ENCODE measurements around the gene PIK3CD. TPM values are rescaled to one million over a fixed set of nuclear protein-coding genes. Genes with fewer than 3 reads are reported as not detected.

The PIK3CD gene
- total and polyA plus RNA-seq, 2 of the 8 experiments (the other 6 are each of a cell fraction or from before 2014, with no cell fraction given), result 20.6 to 24.1 TPM

GRCh38 chr1:9714257-9714718 lies 62.8 kb downstream of the PIK3CD start (continued):
- TF ChIP-seq EP300 (IDR thresholded peaks at IDR 0.05; ENCODE audit: borderline replicate concordance in 1 of 2, low read depth in 2 of 2, low read length in 2 of 2), result peak in 1 of 2 experiments; percentile 95; a peak in 1 of 3 replicates
- no peak for TF ChIP-seq FOSL1 (IDR thresholded peaks at IDR 0.05; ENCODE audit: insufficient read depth, low read depth, low read length)
- no peak for TF ChIP-seq KDM1A (IDR thresholded peaks at IDR 0.05; ENCODE audit: borderline replicate concordance, low read length)
- no peak for TF ChIP-seq ASH2L (IDR thresholded peaks at IDR 0.05; ENCODE audit: low read length)
- no peak for TF ChIP-seq KDM4A (IDR thresholded peaks at IDR 0.05; ENCODE audit: low read depth, low read length, severe bottlenecking)
- no peak for TF ChIP-seq MAFK (IDR thresholded peaks at IDR 0.05; ENCODE audit: low read depth, low read length)
- TF ChIP-seq NANOG (IDR thresholded peaks at IDR 0.05; ENCODE audit: insufficient read depth, low read depth, low read length, poor library complexity, severe bottlenecking), result peak; percentile 15
- peak; percentile 68; the same call in 1 of the 2 replicates for TF ChIP-seq POLR2AphosphoS5 (IDR thresholded peaks at IDR 0.05; ENCODE audit: low read depth, low read length)
- TF ChIP-seq SIN3A (conservative IDR thresholded peaks at IDR 0.05 in 1 of 2, IDR thresholded peaks at IDR 0.05 in 1 of 2; ENCODE audit: low read depth in 1 of 2, low read length in 2 of 2), result peak; percentile 92
- TF ChIP-seq HDAC2 (IDR thresholded peaks at IDR 0.05; ENCODE audit: borderline replicate concordance in 1 of 2, low read depth in 2 of 2, low read length in 2 of 2), result peak in 1 of 2 experiments; percentile 87; a peak in 1 of 4 replicates
- TF ChIP-seq, protein P1, sequence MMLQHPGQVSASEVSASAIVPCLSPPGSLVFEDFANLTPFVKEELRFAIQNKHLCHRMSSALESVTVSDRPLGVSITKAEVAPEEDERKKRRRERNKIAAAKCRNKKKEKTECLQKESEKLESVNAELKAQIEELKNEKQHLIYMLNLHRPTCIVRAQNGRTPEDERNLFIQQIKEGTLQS (IDR thresholded peaks at IDR 0.05; ENCODE audit: insufficient read depth, low read depth, low read length), result no peak
- TF ChIP-seq GTF2F1 (IDR thresholded peaks at IDR 0.05; ENCODE audit: borderline replicate concordance, low read depth, low read length), result no peak
- TF ChIP-seq MAX (IDR thresholded peaks at IDR 0.05), result peak; percentile 39; the same call in 1 of the 2 replicates
- TF ChIP-seq SRF (IDR thresholded peaks at IDR 0.05; ENCODE audit: low read depth, low read length), result no peak
- peak; percentile 89 for TF ChIP-seq SAP30 (IDR thresholded peaks at IDR 0.05; ENCODE audit: insufficient read depth, insufficient replicate concordance, low read length)

Measured in H1 (cell line).